ENCODE data around the gene CDCA4. TPM values are rescaled to one million over a fixed set of nuclear protein-coding genes. Genes with fewer than 3 reads are reported as not detected.
A peak's percentile ranks its signal among the peaks of the same experiment; 100 is the strongest.

CDCA4 gene
- total RNA-seq, 2 experiments from 2014 or later, result 70.8 to 77.8 TPM

- Mint-ChIP-seq H3K27ac (peak overlapping the region; percentile 97), H3K27me3 (no peaks in the 10 kb centered on the region), H3K36me3 (peaks cover 22% of the 10 kb centered on the region), H3K4me1 (peaks cover 67% of the 10 kb centered on the region), H3K9me3 (ENCODE audit: low read depth) (no peaks in the 10 kb centered on the region), H3K4me3 (peak overlapping the region; percentile 95)
- DNase-seq, result no peak
- ATAC-seq, result no peak
- CTCF ChIA-PET, result interaction anchor here (1.4 to 12.3 kb wide), 6 partner anchors 10 to 90 kb away, joined by 4 to 192 read pairs (median 9); no protein-coding TSS in a partner anchor
Measured at GRCh38 chr14:105063056-105063455, 42.2 kb upstream of the CDCA4 start.

GRCh38 chr14:105062048-105062433 lies 41.2 kb upstream of the CDCA4 start:
- Mint-ChIP-seq H3K4me3 (peak overlapping the region; percentile 95), H3K27ac (peak overlapping the region; percentile 89), H3K27me3 (no peaks in the 10 kb centered on the region), H3K9me3 (ENCODE audit: low read depth) (no peaks in the 10 kb centered on the region), H3K36me3 (peaks cover 24% of the 10 kb centered on the region), H3K4me1 (peaks cover 62% of the 10 kb centered on the region)
- no peak for DNase-seq
- no peak for ATAC-seq
- CTCF ChIA-PET, result interaction anchor here (0.7 to 12.3 kb wide), 8 partner anchors 11 to 1413 kb away, joined by 3 to 192 read pairs (median 6); no protein-coding TSS in a partner anchor

GRCh38 chr14:105061428-105062047 lies 40.7 kb upstream of the CDCA4 start:
- H3K27ac Mint-ChIP-seq, result peak overlapping the region; percentile 89
- H3K27me3 Mint-ChIP-seq, result no peaks in the 10 kb centered on the region
- H3K4me3 Mint-ChIP-seq, result peak overlapping the region; percentile 95
- peaks cover 57% of the 10 kb centered on the region for H3K4me1 Mint-ChIP-seq
- ATAC-seq, result peak; percentile 3
- H3K36me3 Mint-ChIP-seq, result peaks cover 28% of the 10 kb centered on the region
- CTCF ChIA-PET, result interaction anchor here (0.7 to 12.3 kb wide), 6 partner anchors 14 to 1412 kb away, joined by 3 to 192 read pairs (median 4); no protein-coding TSS in a partner anchor
- H3K9me3 Mint-ChIP-seq (ENCODE audit: low read depth), result no peaks in the 10 kb centered on the region
- DNase-seq, result peak; percentile 63

DNA sequence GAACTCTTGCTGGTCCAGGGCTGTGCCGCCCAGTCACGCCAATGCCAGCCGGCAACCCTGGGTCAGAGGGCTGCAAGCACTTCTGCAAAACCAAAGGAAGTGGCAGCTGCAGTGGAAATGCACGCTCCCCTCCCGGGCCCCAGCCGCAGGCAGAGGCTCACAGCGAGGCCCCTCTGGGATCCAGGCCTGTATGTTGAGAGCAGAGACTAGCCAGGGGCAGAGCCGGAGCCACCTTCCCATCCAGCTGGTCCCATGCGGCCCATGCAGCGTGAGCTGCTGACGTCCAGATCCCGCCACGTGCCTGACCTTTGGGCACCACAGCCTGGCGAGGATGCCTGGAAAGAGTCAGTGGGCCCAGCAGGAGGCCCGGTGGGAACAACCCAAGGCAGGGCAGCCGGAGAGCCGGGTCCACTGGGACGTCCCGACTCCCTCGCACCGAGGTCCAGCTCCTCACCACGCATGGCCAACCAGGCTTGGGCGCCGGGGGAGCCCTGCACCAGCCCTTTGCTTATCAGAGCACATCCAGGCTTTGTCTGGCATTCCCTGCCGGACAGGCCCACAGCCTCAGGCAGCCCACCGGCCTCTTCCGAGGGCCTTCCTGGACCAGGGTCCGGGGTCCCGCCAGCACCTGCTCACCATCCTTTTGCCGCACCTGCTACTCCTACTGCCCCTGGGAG lies 40.0 kb upstream of the CDCA4 start:
- H3K4me1 Mint-ChIP-seq, result peaks cover 50% of the 10 kb centered on the region
- H3K27ac Mint-ChIP-seq, result peak overlapping the region; percentile 89
- DNase-seq, result peak; percentile 80
- H3K36me3 Mint-ChIP-seq, result peaks cover 29% of the 10 kb centered on the region
- H3K9me3 Mint-ChIP-seq (ENCODE audit: low read depth), result no peaks in the 10 kb centered on the region
- CTCF ChIA-PET, result interaction anchor here (0.9 to 12.3 kb wide), 6 partner anchors 15 to 86 kb away, joined by 3 to 192 read pairs (median 4); no protein-coding TSS in a partner anchor
- H3K27me3 Mint-ChIP-seq, result no peaks in the 10 kb centered on the region
- peak; percentile 10 for ATAC-seq
- H3K4me3 Mint-ChIP-seq, result peak overlapping the region; percentile 95

- CTCF ChIA-PET, result interaction anchor here (1.1 to 12.3 kb wide), 5 partner anchors 14 to 308 kb away, joined by 3 to 192 read pairs (median 6); no protein-coding TSS in a partner anchor
- Mint-ChIP-seq H3K9me3 (ENCODE audit: low read depth) (no peaks in the 10 kb centered on the region), H3K4me1 (peaks cover 49% of the 10 kb centered on the region), H3K27me3 (no peaks in the 10 kb centered on the region), H3K27ac (peak overlapping the region; percentile 89), H3K4me3 (peak overlapping the region; percentile 95), H3K36me3 (peaks cover 36% of the 10 kb centered on the region)
- ATAC-seq, result no peak
- no peak for DNase-seq
Measured at GRCh38 chr14:105059925-105060565, 39.2 kb upstream of the CDCA4 start.

DNA sequence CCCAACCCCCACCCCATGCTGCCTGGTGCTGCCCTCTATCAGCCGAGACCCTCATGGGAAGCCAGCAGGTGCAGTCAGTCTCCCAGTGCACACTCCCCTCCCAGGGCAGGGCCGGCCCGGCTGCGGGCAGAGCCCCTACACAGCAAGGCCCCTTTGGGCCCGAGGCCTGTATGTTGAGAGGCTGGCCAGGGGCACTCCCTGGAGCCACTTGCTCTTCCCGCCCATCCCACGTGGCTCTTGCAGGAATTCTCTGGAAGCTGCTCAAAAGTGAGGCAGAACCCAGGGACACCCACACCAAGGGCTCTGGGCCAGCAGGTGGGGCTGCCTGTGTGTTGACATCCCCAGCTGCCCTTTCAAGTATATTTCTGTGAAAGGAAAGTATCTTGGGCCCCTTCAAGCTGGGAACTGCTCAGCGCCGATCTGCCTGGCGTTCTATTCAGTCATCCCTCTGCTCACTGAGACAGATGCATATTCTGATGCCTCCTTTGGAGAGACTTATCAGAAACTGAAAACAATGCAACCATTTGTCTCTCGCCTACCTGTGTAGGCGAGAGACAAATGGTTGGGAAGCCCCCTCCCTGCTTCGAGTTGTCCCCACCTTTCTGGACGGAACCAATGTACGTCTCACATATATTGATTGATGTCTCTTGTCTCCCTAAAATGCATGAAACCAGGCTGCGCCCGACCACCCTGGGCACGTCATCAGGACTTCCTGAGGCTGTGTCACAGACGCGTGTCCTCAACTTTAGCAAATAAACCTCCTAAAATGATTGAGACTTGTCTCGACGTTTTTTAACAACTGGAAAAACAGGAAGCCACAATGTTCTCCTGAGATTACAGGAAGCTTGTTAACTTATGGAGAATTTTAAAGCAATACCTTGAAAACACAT lies 38.4 kb upstream of the CDCA4 start:
- DNase-seq, result peak; percentile 64
- CTCF ChIA-PET, result interaction anchor here (0.7 to 12.3 kb wide), 6 partner anchors 13 to 307 kb away, joined by 3 to 192 read pairs (median 5); no protein-coding TSS in a partner anchor
- no peaks in the 10 kb centered on the region for H3K9me3 Mint-ChIP-seq (ENCODE audit: low read depth)
- peaks cover 47% of the 10 kb centered on the region for H3K4me1 Mint-ChIP-seq
- peak overlapping the region; percentile 95 for H3K4me3 Mint-ChIP-seq
- H3K36me3 Mint-ChIP-seq, result peaks cover 32% of the 10 kb centered on the region
- peak overlapping the region; percentile 89 for H3K27ac Mint-ChIP-seq
- no peaks in the 10 kb centered on the region for H3K27me3 Mint-ChIP-seq
- ATAC-seq, result no peak

DNA sequence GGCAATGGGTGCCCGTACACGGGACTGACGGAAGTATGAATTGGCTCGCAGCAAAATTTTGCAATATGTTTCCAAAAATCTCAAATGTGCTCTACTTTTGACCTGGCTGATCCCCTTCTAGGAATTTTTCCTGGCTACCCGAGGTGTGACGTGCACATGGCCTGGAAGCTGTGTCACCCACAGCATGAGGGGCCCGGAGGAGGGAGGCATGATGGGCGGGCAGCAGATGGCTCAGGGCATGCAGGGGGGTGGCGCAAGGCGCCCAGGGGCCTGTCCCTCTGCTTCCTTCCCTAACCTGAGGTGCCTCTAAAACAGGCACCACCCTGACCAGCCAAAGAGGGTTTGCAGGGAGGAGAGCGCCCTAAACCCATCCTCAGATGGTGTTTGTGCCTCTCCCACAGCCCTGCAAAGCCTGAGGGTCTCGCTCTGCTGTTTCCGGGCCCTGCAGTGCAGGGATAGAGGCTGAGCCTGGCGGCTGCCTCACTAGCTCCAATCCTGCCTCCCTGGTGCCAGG lies 37.7 kb upstream of the CDCA4 start:
- Mint-ChIP-seq H3K4me3 (no peak overlapping the region), H3K27me3 (no peaks in the 10 kb centered on the region), H3K27ac (peak overlapping the region; percentile 67), H3K9me3 (ENCODE audit: low read depth) (no peaks in the 10 kb centered on the region), H3K36me3 (peaks cover 34% of the 10 kb centered on the region), H3K4me1 (peaks cover 45% of the 10 kb centered on the region)
- CTCF ChIA-PET, result interaction anchor here (0.7 to 12.3 kb wide), 6 partner anchors 9 to 282 kb away, joined by 3 to 192 read pairs (median 4); no protein-coding TSS in a partner anchor
- DNase-seq, result no peak
- ATAC-seq, result no peak

- DNase-seq (no peak), ATAC-seq (no peak)
- no peaks in the 10 kb centered on the region for H3K9me3 Mint-ChIP-seq (ENCODE audit: low read depth)
- H3K36me3 Mint-ChIP-seq, result peaks cover 38% of the 10 kb centered on the region
- H3K27me3 Mint-ChIP-seq, result no peaks in the 10 kb centered on the region
- H3K4me3 Mint-ChIP-seq, result no peak overlapping the region
- H3K27ac Mint-ChIP-seq, result no peak overlapping the region
- CTCF ChIA-PET, result interaction anchor here (1.4 to 12.3 kb wide), 3 partner anchors 10 to 32 kb away, joined by 5 to 192 read pairs (median 95); no protein-coding TSS in a partner anchor
- H3K4me1 Mint-ChIP-seq, result peaks cover 35% of the 10 kb centered on the region
Measured at GRCh38 chr14:105056303-105056831, 35.5 kb upstream of the CDCA4 start.

GRCh38 chr14:105055736-105056302 lies 34.9 kb upstream of the CDCA4 start:
- CTCF ChIA-PET, result interaction anchor here (2.4 to 9.0 kb wide), 2 partner anchors 10 to 11 kb away, joined by 10 to 95 read pairs; no protein-coding TSS in a partner anchor

GRCh38 chr14:105055334-105055733 lies 34.5 kb upstream of the CDCA4 start:
- ATAC-seq (no peak), DNase-seq (no peak)
- CTCF ChIA-PET, result interaction anchor here (2.3 to 2.4 kb wide), 2 partner anchors 11 to 79 kb away, joined by 9 to 10 read pairs; no protein-coding TSS in a partner anchor
- Mint-ChIP-seq H3K27me3 (no peaks in the 10 kb centered on the region), H3K9me3 (ENCODE audit: low read depth) (no peaks in the 10 kb centered on the region), H3K36me3 (peaks cover 46% of the 10 kb centered on the region), H3K4me3 (no peak overlapping the region), H3K27ac (no peak overlapping the region), H3K4me1 (peaks cover 29% of the 10 kb centered on the region)

More at GRCh38 chr14:105055736-105056302, 34.9 kb upstream of the CDCA4 start:
- DNase-seq (no peak), ATAC-seq (no peak)
- Mint-ChIP-seq H3K36me3 (peaks cover 43% of the 10 kb centered on the region), H3K4me1 (peaks cover 33% of the 10 kb centered on the region), H3K4me3 (no peak overlapping the region), H3K27ac (no peak overlapping the region), H3K27me3 (no peaks in the 10 kb centered on the region), H3K9me3 (ENCODE audit: low read depth) (no peaks in the 10 kb centered on the region)

- ATAC-seq, result no peak
- Mint-ChIP-seq H3K27ac (no peak overlapping the region), H3K36me3 (peaks cover 47% of the 10 kb centered on the region), H3K27me3 (no peaks in the 10 kb centered on the region), H3K9me3 (ENCODE audit: low read depth) (no peaks in the 10 kb centered on the region), H3K4me3 (no peak overlapping the region), H3K4me1 (peaks cover 16% of the 10 kb centered on the region)
- CTCF ChIA-PET, result interaction anchor here (0.8 to 2.4 kb wide), 8 partner anchors 9 to 239 kb away, joined by 3 to 10 read pairs (median 4); no protein-coding TSS in a partner anchor
- DNase-seq, result no peak
Measured at GRCh38 chr14:105053996-105054395, 33.1 kb upstream of the CDCA4 start.

All from activated CD8-positive, alpha-beta memory T cell treated with anti-CD3 and anti-CD28 coated beads, Interleukin-2, amount 10 ng/mL, durations not matched to agents 7 days and 5 days (primary cell).